Small intestine (tissue), 7 donors: ENCODE measurements around the gene PDZD4. TPM values are rescaled to one million over a fixed set of nuclear protein-coding genes. Genes with fewer than 3 reads are reported as not detected.

Source experiments
- DNase-seq, 2 donors: peaks; one replicate each; pipeline versions ENCODE4 v3.0.0 to v3.0.0-alpha.2; 2013
- FAIRE-seq: peaks from 2 replicates; lab custom pipeline; 2012; peaks lifted over from hg19 to GRCh38; lab: Jason Lieb, UNC
- H3K27ac ChIP-seq, 3 donors: one replicate each; pipeline ENCODE4 v1.5.1; 2013; ENCODE audit warnings: low read length in 2 of 3, mild to moderate bottlenecking in 2 of 3, control low read depth in 1 of 3, inconsistent platforms in 1 of 3, low read depth in 1 of 3, moderate library complexity in 1 of 3
- H3K27me3 ChIP-seq, 3 donors: one replicate each; pipeline ENCODE4 v1.6.1; 2013; ENCODE audit warnings: low read length in 3 of 3, inconsistent platforms in 1 of 3; ENCODE audit not compliant: control insufficient read depth in 3 of 3, insufficient read depth in 3 of 3
- H3K36me3 ChIP-seq, 3 donors: one replicate each; pipeline ENCODE4 v1.6.1; 2013; ENCODE audit warnings: low read length in 3 of 3, inconsistent platforms in 1 of 3, low read depth in 1 of 3, mild to moderate bottlenecking in 1 of 3, moderate library complexity in 1 of 3; ENCODE audit not compliant: control insufficient read depth in 3 of 3, insufficient read depth in 2 of 3
- H3K4me1 ChIP-seq, 3 donors: one replicate each; pipeline ENCODE4 v1.6.1; 2013; ENCODE audit warnings: low read length in 2 of 3, inconsistent platforms in 1 of 3, low read depth in 1 of 3, mild to moderate bottlenecking in 1 of 3, moderate library complexity in 1 of 3; ENCODE audit not compliant: control insufficient read depth in 3 of 3, insufficient read depth in 2 of 3
- H3K4me3 ChIP-seq, 3 donors: one replicate each; pipeline ENCODE4 v1.5.1; 2013; ENCODE audit warnings: low read length in 3 of 3, control low read depth in 1 of 3, inconsistent platforms in 1 of 3, low read depth in 1 of 3, mild to moderate bottlenecking in 1 of 3, moderate library complexity in 1 of 3
- H3K9me3 ChIP-seq, 2 donors: one replicate each; pipeline ENCODE4 v1.6.1; 2013; ENCODE audit warnings: low read depth in 1 of 2, low read length in 1 of 2; ENCODE audit not compliant: control insufficient read depth in 2 of 2, insufficient read depth in 1 of 2
- WGBS, 3 donors: extraction: QIAGEN DNeasy Blood & Tissue Kit; methylation state at CpG; one replicate each; pipeline ENCODE4 v1.1.7; 2013; 5-methylcytosine and 5-hydroxymethylcytosine counted together
- polyA plus RNA-seq, 4 donors: library from polyadenylated mRNA; stranded (reverse) in 3 of 4; unstranded in 1 of 4; fragments of 200-250 nt in 3 of 4; fragments of 120-200 nt in 1 of 4; gene quantifications; one replicate each; pipeline versions ENCODE4 v1.2.1 to v1.2.3, GENCODE V29; 2013
- donor health status: healthy with polysubstance abuse.
- donor health status: control.
- donor health status: control.
- donor health status: Bipolar disorder and iron deficiency.
- donor health status: healthy.

The PDZD4 gene
- polyA plus RNA-seq, 4 donors: 0.22 to 11.5 (median 2.4) TPM

DNA sequence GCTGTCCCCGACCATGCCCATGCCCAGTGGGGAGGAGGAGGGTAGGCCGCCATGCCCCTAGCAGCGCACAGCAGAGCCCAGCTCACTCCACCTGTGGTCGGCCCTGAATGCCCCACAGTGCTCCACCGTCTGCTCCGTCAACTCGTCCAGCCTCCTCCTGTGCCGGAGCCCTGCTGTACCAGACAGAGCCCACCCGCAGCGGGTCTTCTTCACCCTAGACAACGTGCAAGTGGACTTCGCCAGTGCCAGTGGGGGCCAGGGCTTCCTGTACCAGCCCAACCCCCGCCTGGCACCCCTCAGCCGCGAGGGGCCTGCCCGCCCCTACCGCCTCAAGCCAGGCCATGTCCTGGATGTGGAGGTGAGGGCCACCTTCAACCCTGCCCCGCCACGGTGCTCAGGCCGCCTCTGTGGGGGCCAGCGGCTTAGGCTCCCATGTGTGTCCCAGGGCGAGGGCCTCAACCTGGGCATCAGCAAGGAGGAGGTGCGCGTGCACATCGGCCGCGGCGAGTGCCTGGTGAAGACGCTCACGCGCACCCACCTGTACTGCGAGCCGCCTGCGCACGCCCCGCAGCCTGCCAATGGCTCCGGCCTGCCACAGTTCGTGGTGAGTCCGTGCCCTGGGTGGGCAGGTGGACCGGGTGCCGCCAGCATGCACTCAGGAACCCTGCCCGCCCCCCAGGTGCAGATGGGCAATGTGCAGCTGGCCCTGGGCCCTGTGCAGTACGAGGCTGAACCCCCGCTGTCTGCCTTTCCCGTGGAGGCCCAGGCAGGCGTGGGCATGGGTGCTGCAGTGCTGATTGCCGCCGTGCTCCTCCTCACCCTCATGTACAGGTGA lies 56.4 kb downstream of the PDZD4 start:
- Histone ChIP-seq H3K4me3 (no peak overlapping the region), H3K9me3 (no peaks in the 10 kb centered on the region), H3K27ac (no peak overlapping the region), H3K27me3 (no peaks in the 10 kb centered on the region), H3K36me3 (no peaks in the 10 kb centered on the region), H3K4me1 (no peaks in the 10 kb centered on the region)
- FAIRE-seq: no peak
- no peak for DNase-seq
- 90 to 92% (median 91%) methylated on average over 18 to 48 of the region's 48 CpGs for WGBS, 3 donors

DNA sequence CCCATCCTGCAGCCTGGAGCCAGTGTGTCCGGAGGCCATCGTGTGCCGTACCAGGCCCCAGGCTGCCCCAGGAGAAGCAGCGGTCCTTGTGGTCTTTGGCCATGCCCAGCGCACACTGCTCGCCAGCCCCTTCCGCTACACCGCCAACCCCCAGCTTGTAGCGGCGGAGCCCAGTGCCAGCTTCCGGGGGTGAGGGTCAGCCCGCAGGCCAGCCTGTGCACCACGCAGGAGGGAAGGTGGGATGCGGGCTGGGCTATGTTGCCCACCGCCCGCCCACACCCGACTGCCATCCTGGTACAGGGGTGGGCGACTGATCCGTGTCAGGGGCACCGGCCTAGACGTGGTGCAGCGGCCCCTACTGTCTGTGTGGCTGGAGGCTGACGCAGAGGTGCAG lies 57.1 kb downstream of the PDZD4 start:
- no peak overlapping the region for H3K4me3 ChIP-seq
- no peak for DNase-seq
- no peaks in the 10 kb centered on the region for H3K9me3 ChIP-seq
- no peaks in the 10 kb centered on the region for H3K4me1 ChIP-seq
- FAIRE-seq: no peak
- 86 to 96% (median 92%) methylated on average over 10 to 23 of the region's 23 CpGs for WGBS, 3 donors
- no peaks in the 10 kb centered on the region for H3K27me3 ChIP-seq
- H3K36me3 ChIP-seq: no peaks in the 10 kb centered on the region
- H3K27ac ChIP-seq: no peak overlapping the region

- Histone ChIP-seq H3K27ac (no peak overlapping the region), H3K36me3 (no peaks in the 10 kb centered on the region), H3K4me1 (no peaks in the 10 kb centered on the region), H3K27me3 (no peaks in the 10 kb centered on the region), H3K4me3 (no peak overlapping the region), H3K9me3 (no peaks in the 10 kb centered on the region)
- 59 to 76% (median 74%) methylated on average over 11 to 21 of the region's 21 CpGs for WGBS, 3 donors
- DNase-seq (no peak), FAIRE-seq (no peak)
Observed at GRCh38 chrX:153772316-153773217, 57.8 kb downstream of the PDZD4 start.

DNA sequence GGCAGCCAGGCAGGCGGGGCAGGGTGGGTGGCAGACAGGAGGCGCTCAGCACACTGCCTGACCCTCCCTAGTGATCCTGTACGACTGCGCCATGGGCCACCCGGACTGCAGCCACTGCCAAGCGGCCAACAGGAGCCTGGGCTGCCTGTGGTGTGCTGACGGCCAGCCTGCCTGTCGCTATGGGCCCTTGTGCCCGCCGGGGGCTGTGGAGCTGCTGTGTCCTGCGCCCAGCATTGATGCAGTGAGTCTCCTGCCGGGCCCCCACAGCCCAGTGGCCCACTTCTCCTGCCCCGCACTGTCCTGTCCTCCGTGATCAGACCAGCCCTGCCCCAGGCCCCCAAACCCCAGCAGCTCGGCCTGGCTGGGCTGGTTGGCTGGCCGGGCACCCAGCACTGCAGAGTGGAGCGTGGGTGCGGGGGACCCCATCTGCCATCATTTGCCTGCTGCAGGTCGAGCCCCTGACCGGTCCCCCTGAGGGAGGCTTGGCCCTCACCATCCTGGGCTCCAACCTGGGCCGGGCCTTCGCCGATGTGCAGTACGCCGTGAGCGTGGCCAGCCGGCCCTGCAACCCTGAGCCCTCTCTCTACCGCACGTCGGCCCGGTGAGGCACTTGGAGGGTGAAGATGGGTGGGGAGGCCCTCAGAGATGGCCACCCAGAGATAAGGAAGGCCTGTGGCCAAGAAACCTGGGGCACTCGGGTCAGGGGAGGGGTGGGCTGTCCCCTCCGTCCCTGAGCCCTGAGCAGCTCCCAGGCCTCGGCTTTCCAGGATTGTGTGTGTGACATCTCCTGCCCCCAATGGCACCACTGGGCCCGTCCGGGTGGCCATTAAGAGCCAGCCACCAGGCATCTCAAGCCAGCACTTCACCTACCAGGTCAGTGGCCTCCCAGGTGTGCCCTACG lies 58.7 kb downstream of the PDZD4 start:
- H3K4me3 ChIP-seq: no peak overlapping the region
- H3K27ac ChIP-seq: no peak overlapping the region
- no peaks in the 10 kb centered on the region for H3K9me3 ChIP-seq
- no peaks in the 10 kb centered on the region for H3K27me3 ChIP-seq
- H3K36me3 ChIP-seq: no peaks in the 10 kb centered on the region
- FAIRE-seq (no peak), DNase-seq (no peak)
- no peaks in the 10 kb centered on the region for H3K4me1 ChIP-seq
- 80 to 90% (median 82%) methylated on average over 24 to 37 of the region's 37 CpGs for WGBS, 3 donors

- no peak for FAIRE-seq
- WGBS, 3 donors: 91 to 94% (median 92%) methylated on average over 14 to 18 of the region's 18 CpGs
- H3K4me1 ChIP-seq: no peaks in the 10 kb centered on the region
- H3K9me3 ChIP-seq: no peaks in the 10 kb centered on the region
- H3K4me3 ChIP-seq: no peak overlapping the region
- DNase-seq: no peak
- no peaks in the 10 kb centered on the region for H3K36me3 ChIP-seq
- H3K27ac ChIP-seq: no peak overlapping the region
- no peaks in the 10 kb centered on the region for H3K27me3 ChIP-seq
Observed at GRCh38 chrX:153770601-153771414, 59.5 kb downstream of the PDZD4 start.

- WGBS, 3 donors: 81 to 89% (median 86%) methylated on average over 20 to 24 of the region's 25 CpGs
- FAIRE-seq: no peak
- Histone ChIP-seq H3K4me3 (no peak overlapping the region), H3K27ac (no peak overlapping the region), H3K27me3 (no peaks in the 10 kb centered on the region), H3K4me1 (no peaks in the 10 kb centered on the region), H3K36me3 (no peaks in the 10 kb centered on the region), H3K9me3 (no peaks in the 10 kb centered on the region)
- no peak for DNase-seq
Observed at GRCh38 chrX:153769865-153770600, 60.3 kb downstream of the PDZD4 start.

DNA sequence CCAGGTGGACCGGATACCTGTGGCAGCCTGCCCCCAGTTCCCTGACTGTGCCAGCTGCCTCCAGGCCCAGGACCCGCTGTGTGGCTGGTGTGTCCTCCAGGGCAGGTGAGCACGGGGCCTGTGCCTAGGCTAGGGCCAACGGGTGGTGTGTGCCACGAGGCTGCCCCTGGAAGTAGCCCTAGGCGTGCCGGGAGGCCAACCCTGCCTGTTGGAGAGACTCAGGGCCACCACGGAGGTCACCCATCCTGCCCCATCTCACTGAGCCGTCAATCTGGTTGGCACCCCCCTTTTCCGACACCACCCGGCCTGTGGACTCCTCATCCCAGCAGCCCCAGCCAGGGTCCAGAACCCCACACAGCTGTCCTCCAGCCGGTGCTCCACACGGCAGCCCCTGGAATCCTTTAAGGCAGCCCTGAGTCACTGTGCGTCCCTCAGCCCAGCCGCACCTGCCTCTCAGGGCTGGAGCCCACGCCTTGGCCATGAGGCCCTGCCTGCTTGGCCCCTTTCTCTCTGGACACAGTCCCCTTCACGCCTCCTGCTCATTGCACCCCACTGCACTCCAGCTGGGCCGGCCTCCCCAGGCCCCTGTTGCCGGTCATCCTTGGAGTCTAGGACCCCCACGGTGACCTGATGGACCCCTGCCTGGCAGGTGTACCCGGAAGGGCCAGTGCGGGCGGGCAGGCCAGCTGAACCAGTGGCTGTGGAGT lies 61.0 kb downstream of the PDZD4 start:
- H3K27me3 ChIP-seq: no peaks in the 10 kb centered on the region
- no peak overlapping the region for H3K4me3 ChIP-seq
- H3K36me3 ChIP-seq: no peaks in the 10 kb centered on the region
- no peaks in the 10 kb centered on the region for H3K4me1 ChIP-seq
- 86 to 90% (median 88%) methylated on average over 18 to 23 of the region's 23 CpGs for WGBS, 3 donors
- no peaks in the 10 kb centered on the region for H3K9me3 ChIP-seq
- H3K27ac ChIP-seq: no peak overlapping the region
- no peak for FAIRE-seq
- DNase-seq: no peak
